Measurements from ENCODE around the gene STK11. TPM values are rescaled to one million over a fixed set of nuclear protein-coding genes. Genes with fewer than 3 reads are reported as not detected.

STK11 gene
- polyA plus RNA-seq, 1 of the 3 experiments (the other 2 are of a cell fraction): 55.5 TPM

DNA sequence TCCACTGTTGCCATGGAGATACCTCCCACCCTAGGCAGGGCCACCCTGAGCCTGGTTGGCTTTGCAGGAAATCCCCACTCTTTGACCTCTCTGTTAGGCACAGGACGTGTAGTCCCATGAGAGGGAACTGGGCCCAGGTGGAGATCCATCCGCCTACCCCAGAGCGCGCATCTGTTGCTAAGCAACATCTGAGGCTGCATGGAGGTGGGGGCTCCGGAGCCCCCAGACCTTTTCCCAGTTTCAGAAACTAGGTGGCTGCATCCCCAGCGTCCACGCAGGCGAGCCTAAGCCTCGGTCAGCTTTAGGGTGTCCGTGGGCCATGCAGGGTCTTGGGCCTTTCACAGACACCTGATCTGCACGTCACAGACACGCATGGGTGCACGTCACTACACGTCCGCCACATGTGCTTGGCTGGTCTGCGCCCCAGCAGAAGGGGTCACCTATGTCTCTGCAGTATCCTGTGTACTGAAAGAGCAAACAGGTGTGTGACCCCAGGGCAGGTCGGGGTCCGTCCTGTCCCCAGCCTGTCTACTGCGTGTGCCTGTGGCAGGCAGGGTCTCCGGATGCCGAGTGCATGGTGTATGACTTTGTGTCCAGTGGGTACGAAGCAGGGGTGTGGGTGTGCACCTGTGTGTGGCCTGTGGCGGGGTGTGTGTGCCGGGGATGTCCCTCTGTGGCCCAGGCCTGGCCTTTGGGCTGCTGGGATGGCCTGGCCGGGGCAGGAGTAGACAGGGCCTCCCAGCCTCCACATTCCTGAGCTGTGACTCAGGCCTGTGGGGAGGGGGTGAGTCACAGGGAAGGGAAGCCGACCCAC is 59.4 kb downstream of the STK11 start:
- H2AFZ ChIP-seq (ENCODE audit: low read depth): no peak overlapping the region
- 53% methylated on average over 15 of the region's 26 CpGs for WGBS (ENCODE audit: low lambda C conversion rate)
- H3K9me3 ChIP-seq: no peaks in the 10 kb centered on the region
- no peaks in the 10 kb centered on the region for H3K9me2 ChIP-seq
- peak overlapping the region; percentile 78 to 87 for H3K27ac ChIP-seq (ENCODE audit: low read depth in 2 of 2, low read length in 1 of 2)
- no peak for DNase-seq
- H4K20me1 ChIP-seq (ENCODE audit: insufficient read depth): peaks cover 5% of the 10 kb centered on the region
- H3K4me2 ChIP-seq: peak overlapping the region; percentile 67; the same call in 1 of the 2 replicates
- peaks cover 24% of the 10 kb centered on the region for H3K79me2 ChIP-seq (ENCODE audit: insufficient read depth)
- CTCF ChIA-PET: interaction anchor here (1.4 to 18.6 kb wide), 5 partner anchors 10 to 344 kb away, joined by 3 to 594 read pairs (median 22); partner anchors contain the start of genes ATP5F1D and MIDN
- H3K27me3 ChIP-seq (ENCODE audit: insufficient read depth): no peaks in the 10 kb centered on the region
- H3F3A ChIP-seq (replicated peaks; ENCODE audit: insufficient read depth): peaks cover 22% of the 10 kb centered on the region
- POLR2A ChIA-PET: interaction anchor here (1.1 to 2.1 kb wide), 2 partner anchors 21 kb away, joined by 3 to 32 read pairs; no protein-coding TSS in a partner anchor
- H3K9ac ChIP-seq: peak overlapping the region; percentile 48; the same call in 1 of the 2 replicates
- H3K4me3 ChIP-seq (ENCODE audit: low read depth in 2 of 2, low read length in 1 of 2): no peak overlapping the region
- H3K4me1 ChIP-seq (ENCODE audit: control insufficient read depth in 1 of 2, insufficient read depth in 2 of 2, low read depth in 1 of 2, low read length in 1 of 2): peaks cover 46 to 62% of the 10 kb centered on the region in 2 experiments; a peak in 3 of 4 replicates
- peaks cover 0 to 1% of the 10 kb centered on the region in 2 experiments for H3K36me3 ChIP-seq (replicated peaks in 1 of 2; ENCODE audit: control insufficient read depth in 1 of 2, insufficient read depth in 2 of 2, low read length in 1 of 2)
- TF ChIP-seq, protein P1, sequence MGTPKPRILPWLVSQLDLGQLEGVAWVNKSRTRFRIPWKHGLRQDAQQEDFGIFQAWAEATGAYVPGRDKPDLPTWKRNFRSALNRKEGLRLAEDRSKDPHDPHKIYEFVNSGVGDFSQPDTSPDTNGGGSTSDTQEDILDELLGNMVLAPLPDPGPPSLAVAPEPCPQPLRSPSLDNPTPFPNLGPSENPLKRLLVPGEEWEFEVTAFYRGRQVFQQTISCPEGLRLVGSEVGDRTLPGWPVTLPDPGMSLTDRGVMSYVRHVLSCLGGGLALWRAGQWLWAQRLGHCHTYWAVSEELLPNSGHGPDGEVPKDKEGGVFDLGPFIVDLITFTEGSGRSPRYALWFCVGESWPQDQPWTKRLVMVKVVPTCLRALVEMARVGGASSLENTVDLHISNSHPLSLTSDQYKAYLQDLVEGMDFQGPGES (IDR thresholded peaks at IDR 0.05; ENCODE audit: low read depth, low read length): no peak
- TF ChIP-seq, protein P2, sequence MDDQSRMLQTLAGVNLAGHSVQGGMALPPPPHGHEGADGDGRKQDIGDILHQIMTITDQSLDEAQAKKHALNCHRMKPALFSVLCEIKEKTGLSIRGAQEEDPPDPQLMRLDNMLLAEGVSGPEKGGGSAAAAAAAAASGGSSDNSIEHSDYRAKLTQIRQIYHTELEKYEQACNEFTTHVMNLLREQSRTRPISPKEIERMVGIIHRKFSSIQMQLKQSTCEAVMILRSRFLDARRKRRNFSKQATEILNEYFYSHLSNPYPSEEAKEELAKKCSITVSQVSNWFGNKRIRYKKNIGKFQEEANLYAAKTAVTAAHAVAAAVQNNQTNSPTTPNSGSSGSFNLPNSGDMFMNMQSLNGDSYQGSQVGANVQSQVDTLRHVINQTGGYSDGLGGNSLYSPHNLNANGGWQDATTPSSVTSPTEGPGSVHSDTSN (IDR thresholded peaks at IDR 0.05): no peak
- TF ChIP-seq FOXM1 (IDR thresholded peaks at IDR 0.05; ENCODE audit: low read depth): no peak
- TF ChIP-seq TCF12 (IDR thresholded peaks at IDR 0.05): peak; percentile 72; the same call in 1 of the 2 replicates
- no peak for TF ChIP-seq ELF1 (IDR thresholded peaks at IDR 0.05)
- no peak for TF ChIP-seq NRF1 (IDR thresholded peaks at IDR 0.05; ENCODE audit: low read depth, low read length)
- no peak for TF ChIP-seq FOXJ3 (CRISPR knock-in tag; IDR thresholded peaks at IDR 0.05)
- TF ChIP-seq GATA2 (CRISPR knock-in tag; IDR thresholded peaks at IDR 0.05): no peak
- no peak for TF ChIP-seq SIN3A (IDR thresholded peaks at IDR 0.05; ENCODE audit: borderline replicate concordance, low read depth, low read length)
- no peak for TF ChIP-seq TAF1 (IDR thresholded peaks at IDR 0.05; ENCODE audit: borderline replicate concordance, low read depth, low read length)
- no peak for TF ChIP-seq NFIC (IDR thresholded peaks at IDR 0.05; ENCODE audit: borderline replicate concordance)
- TF ChIP-seq POLR2AphosphoS5 (IDR thresholded peaks at IDR 0.05; ENCODE audit: low read depth, low read length): no peak
- no peak for TF ChIP-seq RCOR1 (IDR thresholded peaks at IDR 0.05; ENCODE audit: low read length)
- TF ChIP-seq, protein P3, sequence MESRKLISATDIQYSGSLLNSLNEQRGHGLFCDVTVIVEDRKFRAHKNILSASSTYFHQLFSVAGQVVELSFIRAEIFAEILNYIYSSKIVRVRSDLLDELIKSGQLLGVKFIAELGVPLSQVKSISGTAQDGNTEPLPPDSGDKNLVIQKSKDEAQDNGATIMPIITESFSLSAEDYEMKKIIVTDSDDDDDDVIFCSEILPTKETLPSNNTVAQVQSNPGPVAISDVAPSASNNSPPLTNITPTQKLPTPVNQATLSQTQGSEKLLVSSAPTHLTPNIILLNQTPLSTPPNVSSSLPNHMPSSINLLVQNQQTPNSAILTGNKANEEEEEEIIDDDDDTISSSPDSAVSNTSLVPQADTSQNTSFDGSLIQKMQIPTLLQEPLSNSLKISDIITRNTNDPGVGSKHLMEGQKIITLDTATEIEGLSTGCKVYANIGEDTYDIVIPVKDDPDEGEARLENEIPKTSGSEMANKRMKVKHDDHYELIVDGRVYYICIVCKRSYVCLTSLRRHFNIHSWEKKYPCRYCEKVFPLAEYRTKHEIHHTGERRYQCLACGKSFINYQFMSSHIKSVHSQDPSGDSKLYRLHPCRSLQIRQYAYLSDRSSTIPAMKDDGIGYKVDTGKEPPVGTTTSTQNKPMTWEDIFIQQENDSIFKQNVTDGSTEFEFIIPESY (IDR thresholded peaks at IDR 0.05; ENCODE audit: borderline replicate concordance, low read depth): no peak
- TF ChIP-seq RFX5 (IDR thresholded peaks at IDR 0.05; ENCODE audit: low read length): no peak
- TF ChIP-seq RXRA (IDR thresholded peaks at IDR 0.05; ENCODE audit: borderline replicate concordance, low read depth): peak; percentile 73; the same call in 1 of the 2 replicates
- TF ChIP-seq TEAD4 (IDR thresholded peaks at IDR 0.05; ENCODE audit: borderline replicate concordance, insufficient read depth): peak; percentile 79
- TF ChIP-seq, protein P4, sequence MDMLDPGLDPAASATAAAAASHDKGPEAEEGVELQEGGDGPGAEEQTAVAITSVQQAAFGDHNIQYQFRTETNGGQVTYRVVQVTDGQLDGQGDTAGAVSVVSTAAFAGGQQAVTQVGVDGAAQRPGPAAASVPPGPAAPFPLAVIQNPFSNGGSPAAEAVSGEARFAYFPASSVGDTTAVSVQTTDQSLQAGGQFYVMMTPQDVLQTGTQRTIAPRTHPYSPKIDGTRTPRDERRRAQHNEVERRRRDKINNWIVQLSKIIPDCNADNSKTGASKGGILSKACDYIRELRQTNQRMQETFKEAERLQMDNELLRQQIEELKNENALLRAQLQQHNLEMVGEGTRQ (IDR thresholded peaks at IDR 0.05; ENCODE audit: borderline replicate concordance, low read depth, low read length): no peak
- TF ChIP-seq, protein P5, sequence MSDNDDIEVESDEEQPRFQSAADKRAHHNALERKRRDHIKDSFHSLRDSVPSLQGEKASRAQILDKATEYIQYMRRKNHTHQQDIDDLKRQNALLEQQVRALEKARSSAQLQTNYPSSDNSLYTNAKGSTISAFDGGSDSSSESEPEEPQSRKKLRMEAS (IDR thresholded peaks at IDR 0.05; ENCODE audit: low read depth): no peak
- no peak for TF ChIP-seq GABPA (IDR thresholded peaks at IDR 0.05; ENCODE audit: low read depth)
- TF ChIP-seq, protein P6, sequence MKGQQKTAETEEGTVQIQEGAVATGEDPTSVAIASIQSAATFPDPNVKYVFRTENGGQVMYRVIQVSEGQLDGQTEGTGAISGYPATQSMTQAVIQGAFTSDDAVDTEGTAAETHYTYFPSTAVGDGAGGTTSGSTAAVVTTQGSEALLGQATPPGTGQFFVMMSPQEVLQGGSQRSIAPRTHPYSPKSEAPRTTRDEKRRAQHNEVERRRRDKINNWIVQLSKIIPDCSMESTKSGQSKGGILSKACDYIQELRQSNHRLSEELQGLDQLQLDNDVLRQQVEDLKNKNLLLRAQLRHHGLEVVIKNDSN (IDR thresholded peaks at IDR 0.05; ENCODE audit: borderline replicate concordance, low read depth): no peak
- TF ChIP-seq, protein P7, sequence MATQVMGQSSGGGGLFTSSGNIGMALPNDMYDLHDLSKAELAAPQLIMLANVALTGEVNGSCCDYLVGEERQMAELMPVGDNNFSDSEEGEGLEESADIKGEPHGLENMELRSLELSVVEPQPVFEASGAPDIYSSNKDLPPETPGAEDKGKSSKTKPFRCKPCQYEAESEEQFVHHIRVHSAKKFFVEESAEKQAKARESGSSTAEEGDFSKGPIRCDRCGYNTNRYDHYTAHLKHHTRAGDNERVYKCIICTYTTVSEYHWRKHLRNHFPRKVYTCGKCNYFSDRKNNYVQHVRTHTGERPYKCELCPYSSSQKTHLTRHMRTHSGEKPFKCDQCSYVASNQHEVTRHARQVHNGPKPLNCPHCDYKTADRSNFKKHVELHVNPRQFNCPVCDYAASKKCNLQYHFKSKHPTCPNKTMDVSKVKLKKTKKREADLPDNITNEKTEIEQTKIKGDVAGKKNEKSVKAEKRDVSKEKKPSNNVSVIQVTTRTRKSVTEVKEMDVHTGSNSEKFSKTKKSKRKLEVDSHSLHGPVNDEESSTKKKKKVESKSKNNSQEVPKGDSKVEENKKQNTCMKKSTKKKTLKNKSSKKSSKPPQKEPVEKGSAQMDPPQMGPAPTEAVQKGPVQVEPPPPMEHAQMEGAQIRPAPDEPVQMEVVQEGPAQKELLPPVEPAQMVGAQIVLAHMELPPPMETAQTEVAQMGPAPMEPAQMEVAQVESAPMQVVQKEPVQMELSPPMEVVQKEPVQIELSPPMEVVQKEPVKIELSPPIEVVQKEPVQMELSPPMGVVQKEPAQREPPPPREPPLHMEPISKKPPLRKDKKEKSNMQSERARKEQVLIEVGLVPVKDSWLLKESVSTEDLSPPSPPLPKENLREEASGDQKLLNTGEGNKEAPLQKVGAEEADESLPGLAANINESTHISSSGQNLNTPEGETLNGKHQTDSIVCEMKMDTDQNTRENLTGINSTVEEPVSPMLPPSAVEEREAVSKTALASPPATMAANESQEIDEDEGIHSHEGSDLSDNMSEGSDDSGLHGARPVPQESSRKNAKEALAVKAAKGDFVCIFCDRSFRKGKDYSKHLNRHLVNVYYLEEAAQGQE (IDR thresholded peaks at IDR 0.05; ENCODE audit: low read depth, low read length): no peak
- no peak for TF ChIP-seq MXI1 (IDR thresholded peaks at IDR 0.05; ENCODE audit: low read depth, low read length)

Measured in SK-N-SH (cell line).